Nephron progenitor cell (in vitro differentiated cells): ENCODE data around the gene RAD51B.
"Not testable (repeated sequence)": the region's sequence is repeated elsewhere in the genome, so short reads cannot be mapped to it uniquely, and the experiment has no call there.

Experiments
- DNase-seq: peaks from one replicate; pipeline ENCODE4 v3.0.0; 2021
- H3K27ac Mint-ChIP-seq: 2 replicates; pipeline ENCODE4 v1.8.0; 2021; ENCODE audit warnings: mild to moderate bottlenecking, moderate library complexity, mixed read lengths
- H3K27me3 Mint-ChIP-seq: 2 replicates; pipeline ENCODE4 v1.8.0; 2021; ENCODE audit warnings: mild to moderate bottlenecking, low read depth, mixed read lengths; ENCODE audit not compliant: poor library complexity
- H3K36me3 Mint-ChIP-seq: 2 replicates; pipeline ENCODE4 v1.8.0; 2021; ENCODE audit warnings: low read depth, mixed read lengths
- H3K4me1 Mint-ChIP-seq: 2 replicates; pipeline ENCODE4 v1.8.0; 2021; ENCODE audit warnings: mixed read lengths
- H3K4me3 Mint-ChIP-seq: 2 replicates; pipeline ENCODE4 v1.8.0; 2021; ENCODE audit warnings: mild to moderate bottlenecking, moderate library complexity, mixed read lengths
- H3K9me3 Mint-ChIP-seq: 2 replicates; pipeline ENCODE4 v1.8.0; 2021; ENCODE audit warnings: mild to moderate bottlenecking, moderate library complexity, mixed read lengths
- TF ChIP-seq, protein P1 (sequence below): fragments of 200-600 bp; sonication (generic); IDR thresholded peaks from 2 replicates; pipeline ENCODE4 v1.5.0; 2021; ENCODE audit warnings: antibody characterized with exemption

The RAD51B gene

DNA sequence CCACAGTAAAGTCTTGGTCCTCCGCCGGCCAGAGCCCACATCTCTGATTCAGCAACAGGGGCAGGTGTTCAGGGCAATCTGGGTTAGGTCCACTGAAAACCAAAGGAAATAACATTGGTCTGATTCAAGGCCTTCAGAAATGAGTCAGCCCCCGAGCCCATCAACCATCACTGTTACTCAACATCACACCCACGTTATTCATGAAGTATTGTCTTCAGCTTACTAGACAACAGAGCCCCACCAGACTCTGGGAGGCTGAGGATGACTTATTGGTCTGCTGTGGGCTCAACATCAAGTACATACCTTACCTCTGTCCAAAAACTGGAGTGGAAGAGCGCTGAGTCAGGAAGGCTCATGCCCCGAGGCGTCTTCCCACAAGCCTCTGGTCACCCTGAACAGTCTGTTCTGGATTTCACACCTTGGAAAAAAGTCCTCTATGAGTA lies 875.8 kb downstream of the RAD51B start:
- Mint-ChIP-seq H3K4me3 (no peak overlapping the region), H3K27me3 (no peaks in the 10 kb centered on the region), H3K27ac (peak overlapping the region; percentile 15), H3K36me3 (peaks cover 10% of the 10 kb centered on the region), H3K9me3 (peaks cover 23% of the 10 kb centered on the region), H3K4me1 (peaks cover 39% of the 10 kb centered on the region)
- no peak for DNase-seq
- TF ChIP-seq, protein P1, sequence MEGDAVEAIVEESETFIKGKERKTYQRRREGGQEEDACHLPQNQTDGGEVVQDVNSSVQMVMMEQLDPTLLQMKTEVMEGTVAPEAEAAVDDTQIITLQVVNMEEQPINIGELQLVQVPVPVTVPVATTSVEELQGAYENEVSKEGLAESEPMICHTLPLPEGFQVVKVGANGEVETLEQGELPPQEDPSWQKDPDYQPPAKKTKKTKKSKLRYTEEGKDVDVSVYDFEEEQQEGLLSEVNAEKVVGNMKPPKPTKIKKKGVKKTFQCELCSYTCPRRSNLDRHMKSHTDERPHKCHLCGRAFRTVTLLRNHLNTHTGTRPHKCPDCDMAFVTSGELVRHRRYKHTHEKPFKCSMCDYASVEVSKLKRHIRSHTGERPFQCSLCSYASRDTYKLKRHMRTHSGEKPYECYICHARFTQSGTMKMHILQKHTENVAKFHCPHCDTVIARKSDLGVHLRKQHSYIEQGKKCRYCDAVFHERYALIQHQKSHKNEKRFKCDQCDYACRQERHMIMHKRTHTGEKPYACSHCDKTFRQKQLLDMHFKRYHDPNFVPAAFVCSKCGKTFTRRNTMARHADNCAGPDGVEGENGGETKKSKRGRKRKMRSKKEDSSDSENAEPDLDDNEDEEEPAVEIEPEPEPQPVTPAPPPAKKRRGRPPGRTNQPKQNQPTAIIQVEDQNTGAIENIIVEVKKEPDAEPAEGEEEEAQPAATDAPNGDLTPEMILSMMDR: no peak

DNA sequence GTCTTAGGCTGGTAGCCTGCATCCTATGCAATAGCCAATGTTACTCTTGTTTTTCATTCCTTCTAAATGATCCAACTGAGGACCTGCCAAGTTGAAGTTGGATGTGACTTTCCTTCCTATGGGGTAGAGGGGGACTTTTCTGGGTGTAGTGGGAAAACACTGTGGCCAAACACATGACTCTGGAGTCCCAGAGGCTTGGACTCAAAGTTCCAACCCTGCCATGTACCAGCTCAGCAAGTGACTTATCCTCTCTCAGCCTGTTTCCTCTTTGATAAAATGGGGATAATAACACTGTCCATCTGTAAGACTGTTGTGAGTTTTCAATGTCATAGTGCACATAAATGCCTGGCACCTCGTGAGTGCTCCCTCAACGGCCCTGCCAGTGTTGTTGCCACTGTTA lies 876.3 kb downstream of the RAD51B start:
- H3K9me3 Mint-ChIP-seq: peaks cover 28% of the 10 kb centered on the region
- H3K4me3 Mint-ChIP-seq: no peak overlapping the region
- DNase-seq: no peak
- TF ChIP-seq, protein P1: no peak
- H3K27me3 Mint-ChIP-seq: no peaks in the 10 kb centered on the region
- H3K27ac Mint-ChIP-seq: no peak overlapping the region
- peaks cover 12% of the 10 kb centered on the region for H3K36me3 Mint-ChIP-seq
- peaks cover 34% of the 10 kb centered on the region for H3K4me1 Mint-ChIP-seq

DNA sequence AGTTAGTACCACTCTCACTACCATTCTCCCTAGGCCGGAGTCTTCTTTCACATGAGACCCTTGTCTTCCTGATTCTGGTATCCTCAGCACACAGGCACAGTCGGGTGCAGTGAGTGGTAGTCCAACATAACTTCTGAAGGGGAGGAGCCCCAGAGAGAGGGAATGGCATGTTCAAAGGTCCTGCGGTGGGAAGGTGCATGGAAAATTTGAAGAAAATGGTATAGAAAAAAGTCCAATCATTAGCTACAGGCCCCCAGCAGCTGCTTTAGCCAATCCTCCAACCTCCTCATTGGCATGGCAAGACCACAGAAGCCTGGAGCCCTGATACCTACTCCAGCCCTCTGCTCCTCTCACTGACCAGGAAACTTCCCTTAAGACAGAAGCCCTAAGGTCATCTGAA lies 876.7 kb downstream of the RAD51B start:
- Mint-ChIP-seq H3K4me3 (no peak overlapping the region), H3K27me3 (no peaks in the 10 kb centered on the region), H3K27ac (no peak overlapping the region), H3K9me3 (peaks cover 32% of the 10 kb centered on the region), H3K4me1 (peaks cover 30% of the 10 kb centered on the region), H3K36me3 (peaks cover 16% of the 10 kb centered on the region)
- TF ChIP-seq, protein P1: no peak
- DNase-seq: no peak

DNA sequence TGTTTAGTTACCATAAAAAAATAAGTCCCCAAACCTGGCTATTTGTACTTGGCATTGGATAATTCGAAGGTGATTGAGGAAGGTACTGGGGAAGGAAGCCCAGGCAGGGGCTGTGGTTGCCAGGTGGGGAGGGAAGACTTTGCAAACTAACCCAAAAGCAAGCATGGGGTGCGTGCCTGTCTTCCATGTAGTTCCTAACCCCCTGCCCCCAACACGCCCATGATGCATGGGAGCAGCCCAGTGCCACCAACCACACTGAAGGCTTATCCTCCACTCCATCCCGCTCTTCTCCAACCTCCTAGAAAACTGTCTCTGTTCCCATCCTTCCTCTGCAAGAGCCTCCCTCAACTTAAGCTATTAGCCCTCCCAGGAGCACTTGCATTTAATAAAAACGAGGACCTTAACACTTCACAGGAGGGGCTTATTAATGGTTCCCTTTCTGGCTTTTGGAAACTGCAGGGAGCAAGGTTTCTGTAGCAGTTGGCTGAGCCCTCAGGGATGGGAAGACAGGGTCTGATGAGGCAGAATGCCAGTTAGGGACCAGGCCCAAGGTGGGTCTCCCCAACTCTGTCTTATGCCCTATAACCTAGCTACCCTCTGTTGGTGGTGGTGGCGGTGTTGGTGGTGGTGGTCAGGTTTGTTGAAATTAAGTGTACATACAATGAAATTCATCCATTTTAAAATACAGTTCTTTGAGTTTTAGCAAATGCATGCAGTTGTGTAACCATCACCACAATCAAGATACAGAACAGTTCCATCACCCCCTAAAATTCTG lies 877.3 kb downstream of the RAD51B start:
- Mint-ChIP-seq H3K4me3 (no peak overlapping the region), H3K36me3 (peaks cover 18% of the 10 kb centered on the region), H3K4me1 (peaks cover 26% of the 10 kb centered on the region), H3K9me3 (peaks cover 33% of the 10 kb centered on the region), H3K27me3 (no peaks in the 10 kb centered on the region), H3K27ac (no peak overlapping the region)
- TF ChIP-seq, protein P1: no peak
- DNase-seq: no peak

DNA sequence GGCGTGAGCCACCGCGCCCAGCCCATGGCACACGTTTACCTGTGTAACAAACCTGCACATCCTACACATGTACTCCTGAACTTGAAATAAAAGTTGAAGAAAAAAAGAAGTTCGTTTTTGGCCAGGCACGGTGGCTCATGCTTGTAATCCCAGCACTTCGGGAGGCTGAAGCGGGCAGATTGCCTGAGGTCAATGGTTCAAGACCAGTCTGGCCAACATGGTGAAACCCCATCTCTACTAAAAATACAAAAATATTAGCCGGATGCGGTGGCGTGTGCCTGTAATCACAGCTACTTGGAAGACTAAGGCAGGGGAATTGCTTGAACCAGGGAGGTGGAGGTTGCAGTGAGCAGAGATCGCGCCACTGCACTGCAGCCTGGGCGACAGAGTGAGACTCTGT lies 879.2 kb downstream of the RAD51B start:
- not testable (repeated sequence) for DNase-seq, H3K27me3 Mint-ChIP-seq

DNA sequence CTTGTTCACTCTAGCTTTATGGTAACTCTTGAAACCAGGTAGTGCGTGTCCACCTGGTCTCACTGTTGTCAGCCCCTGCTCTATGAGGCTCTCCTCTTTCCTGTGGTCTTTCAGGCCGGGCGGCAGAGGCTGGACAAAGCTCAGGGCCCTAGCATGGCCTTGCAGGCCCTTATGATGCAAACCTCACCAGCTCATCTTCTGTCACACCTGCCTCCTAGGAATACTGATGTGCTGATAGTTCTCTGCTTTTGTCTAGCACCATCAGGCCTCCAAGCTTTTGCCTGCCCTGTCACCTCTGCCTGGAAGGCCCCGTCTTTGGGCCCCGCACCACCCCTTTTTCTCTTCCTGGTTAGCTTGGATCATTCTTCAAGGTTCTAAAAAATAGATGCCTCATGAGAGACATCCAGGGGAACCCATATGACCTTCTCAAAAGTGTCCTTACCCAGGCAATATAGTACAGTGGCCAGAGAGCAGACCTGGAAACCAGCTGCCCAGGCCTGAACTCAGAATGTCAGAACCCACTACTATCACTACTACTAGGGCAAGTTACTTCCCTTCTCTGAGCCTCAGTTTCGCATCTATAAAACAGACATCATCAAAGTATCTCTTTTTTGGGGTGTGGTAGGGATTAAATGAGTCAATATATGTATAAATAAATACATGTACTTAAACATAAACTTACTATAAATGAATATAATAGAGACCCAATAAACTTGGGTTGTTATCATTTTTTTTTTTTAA lies 881.6 kb downstream of the RAD51B start:
- H3K27me3 Mint-ChIP-seq: no peaks in the 10 kb centered on the region
- peaks cover 33% of the 10 kb centered on the region for H3K9me3 Mint-ChIP-seq
- peaks cover 25% of the 10 kb centered on the region for H3K4me1 Mint-ChIP-seq
- DNase-seq: no peak
- no peak overlapping the region for H3K4me3 Mint-ChIP-seq
- TF ChIP-seq, protein P1: no peak
- peak overlapping the region; percentile 18 for H3K27ac Mint-ChIP-seq
- H3K36me3 Mint-ChIP-seq: peaks cover 18% of the 10 kb centered on the region

More for the DNA sequence above, 879.2 kb downstream of the RAD51B start:
- peaks cover 33% of the 10 kb centered on the region for H3K9me3 Mint-ChIP-seq
- peaks cover 18% of the 10 kb centered on the region for H3K36me3 Mint-ChIP-seq
- H3K4me3 Mint-ChIP-seq, H3K27ac Mint-ChIP-seq: not testable (repeated sequence)
- peaks cover 15% of the 10 kb centered on the region for H3K4me1 Mint-ChIP-seq
